Activated CD4-positive, alpha-beta T cell treated with anti-CD3 and anti-CD28 coated beads for 24 hours (primary cell): Measurements from ENCODE around the gene LAMA2.

Source experiments
- DNase-seq, 2 donors: peaks; one replicate each; pipeline ENCODE4 v3.0.0-alpha.2; 2020; ENCODE audit warnings: low read depth in 2 of 2

The LAMA2 gene

DNA sequence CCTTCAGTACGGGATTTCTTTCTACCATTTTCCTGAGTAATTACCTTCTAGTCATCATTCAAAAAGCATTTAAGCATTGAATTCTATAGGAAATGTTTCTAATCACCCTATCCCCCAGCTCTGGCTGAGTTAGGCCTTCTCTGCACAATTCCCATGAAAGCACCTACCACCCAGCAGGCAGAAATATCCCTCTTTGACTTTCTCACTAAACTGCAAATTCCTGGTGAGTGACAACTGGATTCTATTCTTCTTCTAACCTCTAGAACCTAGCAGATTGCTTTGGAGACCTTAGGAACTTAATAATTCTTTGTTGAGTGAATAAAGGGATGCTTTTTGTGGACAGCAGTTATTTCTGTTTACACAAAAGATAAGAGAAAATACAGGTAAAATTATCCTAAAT, 328.7 kb downstream of the LAMA2 start:
- DNase-seq = no peak

DNA sequence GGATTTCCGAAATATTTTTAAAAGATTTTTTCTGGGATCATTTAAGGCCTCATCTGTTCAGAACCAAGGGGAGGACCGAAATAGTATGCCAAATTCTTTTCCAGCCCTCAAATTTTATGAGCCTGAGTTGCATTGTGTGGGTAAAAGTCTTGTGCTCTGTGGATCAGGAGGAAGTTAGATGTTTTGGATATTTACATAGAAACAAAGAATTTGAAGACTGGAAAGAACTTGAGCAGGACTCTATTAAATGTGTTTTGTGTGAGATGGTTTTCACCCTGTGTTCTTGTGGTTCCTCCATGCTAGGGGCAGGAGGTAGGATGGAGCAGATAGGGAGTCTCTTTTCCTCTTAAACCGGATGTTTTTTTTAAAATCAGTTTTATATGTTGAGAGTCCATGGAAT, 329.1 kb downstream of the LAMA2 start:
- no peak for DNase-seq

DNA sequence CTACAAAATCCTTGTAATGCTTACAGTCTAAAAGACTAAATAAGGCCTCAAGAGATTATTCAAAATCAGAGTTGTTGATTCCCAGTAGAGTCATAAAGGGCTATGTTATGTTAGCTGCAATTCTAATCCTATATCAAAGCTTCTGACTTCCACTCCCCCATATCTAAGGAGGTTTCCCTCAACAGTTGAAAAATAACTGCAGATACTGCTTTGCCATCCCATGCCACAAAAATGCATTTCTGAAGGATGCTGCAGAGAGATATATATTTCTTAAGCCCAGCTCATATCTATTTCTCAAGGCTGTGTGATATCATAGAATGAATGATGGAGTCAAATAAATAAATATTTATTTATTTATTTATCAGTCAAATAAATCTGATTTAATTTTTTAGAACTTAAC, 332.3 kb downstream of the LAMA2 start:
- DNase-seq = no peak

DNA sequence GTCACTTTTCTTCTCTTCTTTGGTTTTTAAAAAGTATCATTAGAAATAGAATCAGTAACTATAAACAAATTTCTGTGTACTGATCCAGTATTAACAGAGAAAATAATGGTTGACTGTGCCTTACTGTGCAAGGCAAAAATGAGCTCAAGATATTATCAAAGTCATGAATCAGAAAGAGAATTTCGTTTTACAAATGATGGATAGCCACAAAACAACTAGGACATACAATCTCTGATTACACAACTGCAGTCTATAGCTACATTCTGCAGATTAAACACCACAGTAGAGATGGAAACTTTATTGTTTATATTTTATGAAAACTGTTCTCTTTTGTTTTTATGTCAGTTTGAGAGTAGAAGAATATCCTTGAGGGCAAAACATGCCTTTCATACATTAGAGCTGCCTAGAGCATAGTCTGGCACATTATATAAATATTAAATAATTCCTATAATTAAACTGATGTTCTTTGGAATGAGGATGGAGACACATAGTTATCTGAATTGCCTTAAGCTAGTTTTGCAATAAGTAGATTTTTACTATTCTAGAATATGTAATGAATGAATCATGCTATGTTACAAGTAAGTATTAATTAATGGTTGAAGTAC, 333.1 kb downstream of the LAMA2 start:
- DNase-seq = no peak

DNA sequence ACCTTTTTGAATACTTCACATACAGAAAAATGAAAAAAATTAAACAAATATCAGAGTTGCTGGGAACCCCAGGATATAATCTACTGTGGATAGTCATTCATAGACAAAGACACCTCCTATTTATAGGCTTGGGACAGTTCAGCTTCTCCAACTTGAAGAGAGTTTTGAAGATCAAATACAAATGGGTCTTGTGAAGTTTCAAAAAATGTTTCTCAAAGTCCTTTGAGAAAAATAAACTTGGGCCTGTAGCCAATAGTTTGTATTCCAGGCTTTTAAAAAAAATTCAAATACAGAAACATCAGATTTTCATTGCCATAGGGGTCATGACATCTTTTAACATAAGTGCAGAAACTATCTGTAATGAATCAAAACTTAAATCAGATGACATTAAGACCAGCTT, 334.8 kb downstream of the LAMA2 start:
- DNase-seq = no peak

DNA sequence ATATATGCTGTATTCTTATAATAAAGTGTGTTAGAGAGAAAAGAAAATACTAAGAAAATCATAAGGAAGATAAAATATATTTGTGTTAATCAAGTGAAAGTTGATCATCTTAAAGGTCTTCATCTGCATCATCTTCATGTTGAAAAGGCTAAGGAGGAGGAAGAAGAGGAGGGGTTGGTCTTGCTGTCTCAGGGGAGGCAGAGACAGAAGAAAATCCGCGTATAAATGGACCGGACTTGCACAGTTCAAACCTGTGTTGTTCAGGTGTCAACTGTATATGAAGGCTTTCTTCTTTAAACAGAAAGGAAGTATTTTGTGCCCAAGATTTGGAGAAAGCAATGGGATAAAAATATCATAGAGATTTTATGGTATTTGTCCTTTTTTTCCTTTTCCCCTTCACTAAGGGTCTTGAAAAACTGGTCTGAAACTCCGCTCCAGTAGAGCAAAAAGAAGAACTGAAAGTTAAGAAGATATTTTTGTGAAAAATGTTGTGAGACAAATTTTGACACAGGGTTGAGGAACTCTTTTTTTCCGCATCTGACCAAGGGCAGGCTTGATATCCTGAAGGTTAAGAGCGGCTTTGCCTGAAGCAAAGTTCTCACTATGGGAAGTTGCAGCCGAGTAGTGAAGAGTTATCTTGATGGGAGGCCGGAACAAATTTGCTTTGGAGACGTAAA, 350.7 kb downstream of the LAMA2 start:
- no peak for DNase-seq

DNA sequence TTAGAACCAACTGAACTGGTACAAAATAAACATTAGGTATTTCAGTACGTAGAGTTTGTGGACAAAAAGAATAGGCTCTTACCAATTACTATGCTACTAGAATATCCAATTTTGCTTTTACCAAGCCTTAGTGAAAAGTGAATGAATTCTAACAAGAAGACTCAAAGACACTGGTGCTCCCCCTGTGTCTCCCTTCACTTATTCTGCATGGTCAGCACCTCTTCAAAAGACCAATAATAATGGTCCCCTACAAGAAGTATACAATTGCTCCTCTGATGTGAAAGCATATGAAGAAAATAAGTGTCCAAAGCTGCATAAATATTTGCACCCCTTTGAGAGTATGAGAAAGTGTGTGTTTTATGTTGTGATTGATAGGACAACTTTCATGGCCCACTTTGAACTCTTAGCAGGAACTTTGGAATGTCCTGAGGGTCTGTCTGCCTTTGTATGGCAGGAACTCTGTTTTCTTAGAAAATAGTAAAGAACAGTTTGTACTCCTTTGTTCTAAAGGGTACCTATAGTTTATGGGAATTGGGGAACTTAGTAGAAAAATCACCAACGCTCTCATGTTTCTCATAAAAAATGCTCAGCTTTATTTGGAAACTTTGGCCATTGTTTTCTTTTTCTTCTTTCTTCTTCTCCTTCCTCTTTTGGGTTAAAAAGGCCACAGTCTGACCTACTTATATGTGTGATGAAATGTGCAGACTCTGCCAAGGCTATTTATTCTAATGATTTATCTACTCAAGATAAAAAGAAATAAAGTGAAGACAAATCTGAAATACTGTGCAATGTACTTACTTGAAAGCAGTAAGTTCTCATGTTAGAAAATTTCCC, 352.4 kb downstream of the LAMA2 start:
- no peak for DNase-seq

DNA sequence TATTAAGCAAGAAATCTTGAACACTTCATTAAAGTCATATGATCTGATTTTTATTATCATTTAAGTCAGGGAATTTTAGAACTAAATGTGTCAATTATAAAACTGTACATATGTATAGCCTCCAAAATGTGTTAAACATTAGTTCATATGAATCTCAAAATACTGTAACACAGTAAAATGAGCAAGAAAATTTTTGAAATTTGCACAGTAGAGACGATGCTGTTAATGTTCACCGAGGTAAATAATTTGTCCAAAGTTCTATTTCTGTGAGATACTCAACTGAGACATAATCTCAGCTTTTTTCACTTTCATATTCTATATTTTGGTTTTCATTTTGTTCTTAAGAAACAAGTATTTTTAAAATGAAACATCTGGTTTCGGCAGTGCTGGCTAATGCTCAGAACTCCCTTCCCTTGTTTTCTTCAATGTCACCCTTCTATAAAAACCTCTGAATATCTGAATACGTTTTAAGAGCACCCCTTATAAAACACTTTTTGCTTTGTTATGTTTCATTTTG, 353.1 kb downstream of the LAMA2 start:
- no peak for DNase-seq

DNA sequence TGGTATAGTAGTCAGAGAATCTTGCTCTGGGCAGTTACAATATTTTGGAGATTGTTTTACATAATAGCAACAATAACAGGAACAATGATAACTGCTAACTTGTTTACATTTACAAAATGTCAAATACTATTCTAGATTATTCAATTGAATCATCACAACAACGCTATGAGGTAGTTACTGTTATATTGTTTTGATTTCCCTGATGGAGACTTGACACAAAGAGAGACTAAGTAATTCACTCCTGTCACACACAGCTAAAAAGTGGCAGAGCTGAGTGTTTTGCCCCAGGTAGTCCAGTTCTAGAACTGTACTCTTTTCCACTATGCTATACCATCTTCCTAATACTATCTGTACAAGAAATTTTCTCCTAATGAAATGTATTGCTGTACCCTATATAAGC, 356.1 kb downstream of the LAMA2 start:
- no peak for DNase-seq

DNA sequence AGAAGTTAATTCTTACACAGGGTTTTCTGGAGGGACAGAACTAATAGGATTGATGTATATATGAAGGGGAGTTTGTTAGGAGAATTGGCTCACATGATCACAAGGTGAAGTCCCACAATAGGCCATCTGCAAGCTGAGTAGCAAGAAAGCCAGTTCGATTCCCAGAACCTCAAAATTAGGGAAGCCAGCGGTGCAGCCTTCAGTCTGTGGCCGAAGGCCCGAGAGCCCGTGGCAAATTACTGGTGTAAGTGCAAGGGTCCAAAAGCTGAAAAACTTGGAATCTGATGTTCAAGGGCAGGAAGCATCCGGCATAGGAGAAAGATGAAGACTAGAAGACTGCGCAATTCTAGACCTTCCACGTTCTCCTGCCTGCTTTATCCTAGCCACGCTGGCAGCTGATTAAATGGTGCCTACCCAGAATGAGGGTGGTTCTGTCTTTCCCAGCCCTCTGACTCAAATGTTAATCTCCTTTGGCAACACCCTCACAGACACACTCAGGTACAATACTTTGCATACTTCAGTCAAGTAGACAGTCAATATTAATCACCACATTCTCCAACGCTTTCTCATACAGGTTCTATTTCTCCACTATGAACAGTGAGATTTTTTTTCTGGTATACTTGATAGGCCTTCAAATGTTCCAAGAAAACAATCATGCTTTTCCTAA, 357.0 kb downstream of the LAMA2 start:
- no peak for DNase-seq

DNA sequence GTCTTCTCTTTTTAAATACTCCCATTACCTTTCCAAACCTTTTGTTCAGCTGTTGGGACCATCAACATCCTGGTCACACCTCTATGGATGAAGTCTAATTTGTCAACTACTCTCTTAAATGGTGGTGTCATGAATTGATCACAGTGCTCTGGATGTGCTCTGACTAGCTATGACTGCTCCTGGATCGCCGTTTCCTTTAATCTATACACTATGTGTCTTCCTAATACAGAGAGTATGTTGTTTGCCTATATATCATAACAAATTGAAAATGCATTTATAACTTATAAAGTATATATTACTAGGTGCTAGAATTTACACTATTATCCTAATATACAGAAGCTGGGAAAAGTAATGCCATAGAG, 357.5 kb downstream of the LAMA2 start:
- no peak for DNase-seq

DNA sequence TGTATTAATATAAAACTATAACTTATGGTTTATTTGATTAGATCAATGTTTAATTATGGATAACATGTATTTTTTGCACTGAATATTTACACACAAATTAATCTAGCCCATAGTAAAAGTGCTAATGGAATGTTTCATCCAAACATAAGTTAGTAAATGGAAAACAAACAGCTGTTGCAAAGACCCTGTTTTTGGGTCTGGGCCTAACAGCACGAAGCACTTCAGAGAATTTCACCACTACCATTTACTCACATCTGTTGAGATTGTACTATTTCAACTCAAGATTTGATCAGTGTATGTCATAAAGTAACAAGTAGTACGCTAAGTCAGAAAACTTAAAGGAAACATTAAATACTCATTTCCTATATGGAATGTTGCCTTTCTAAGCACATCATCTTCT, 359.6 kb downstream of the LAMA2 start:
- no peak for DNase-seq

DNA sequence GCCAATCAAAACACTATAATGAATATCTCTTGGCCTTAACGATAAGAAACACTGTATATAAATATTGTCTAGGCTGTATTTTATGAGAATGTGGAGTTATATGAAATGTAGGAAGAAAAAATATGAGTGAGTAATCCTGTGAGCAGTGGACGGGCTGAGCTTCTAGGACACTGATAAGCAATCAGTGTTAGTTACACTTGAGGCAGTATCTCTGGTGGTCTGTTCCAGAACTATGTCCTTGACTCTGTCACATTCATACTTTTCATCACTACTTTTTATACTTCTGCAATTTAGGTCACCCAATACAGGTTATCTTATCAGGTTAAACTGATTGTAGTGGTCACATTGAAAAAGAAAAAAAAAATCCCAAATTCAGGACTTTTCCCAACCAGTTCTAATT, 360.4 kb downstream of the LAMA2 start:
- DNase-seq = no peak

DNA sequence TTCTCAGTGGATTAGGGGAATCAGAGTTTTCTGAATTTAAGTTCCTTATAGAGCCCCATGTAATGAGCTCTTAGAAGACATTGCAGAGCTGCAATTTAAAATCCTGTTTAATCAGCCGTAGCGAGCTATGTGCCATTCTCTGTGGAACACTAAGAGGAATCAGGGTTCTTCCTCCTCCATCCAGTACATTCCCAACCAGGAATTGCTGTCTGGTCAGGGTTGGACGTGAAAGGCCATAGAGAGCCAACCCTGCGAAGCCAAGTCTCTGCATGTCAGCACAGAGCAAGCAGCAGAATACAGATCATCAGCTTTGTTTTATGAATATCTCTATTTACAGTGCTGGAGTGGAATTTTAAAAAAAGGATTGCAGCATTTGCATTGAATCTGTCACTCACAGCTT, 366.0 kb downstream of the LAMA2 start:
- DNase-seq = no peak

DNA sequence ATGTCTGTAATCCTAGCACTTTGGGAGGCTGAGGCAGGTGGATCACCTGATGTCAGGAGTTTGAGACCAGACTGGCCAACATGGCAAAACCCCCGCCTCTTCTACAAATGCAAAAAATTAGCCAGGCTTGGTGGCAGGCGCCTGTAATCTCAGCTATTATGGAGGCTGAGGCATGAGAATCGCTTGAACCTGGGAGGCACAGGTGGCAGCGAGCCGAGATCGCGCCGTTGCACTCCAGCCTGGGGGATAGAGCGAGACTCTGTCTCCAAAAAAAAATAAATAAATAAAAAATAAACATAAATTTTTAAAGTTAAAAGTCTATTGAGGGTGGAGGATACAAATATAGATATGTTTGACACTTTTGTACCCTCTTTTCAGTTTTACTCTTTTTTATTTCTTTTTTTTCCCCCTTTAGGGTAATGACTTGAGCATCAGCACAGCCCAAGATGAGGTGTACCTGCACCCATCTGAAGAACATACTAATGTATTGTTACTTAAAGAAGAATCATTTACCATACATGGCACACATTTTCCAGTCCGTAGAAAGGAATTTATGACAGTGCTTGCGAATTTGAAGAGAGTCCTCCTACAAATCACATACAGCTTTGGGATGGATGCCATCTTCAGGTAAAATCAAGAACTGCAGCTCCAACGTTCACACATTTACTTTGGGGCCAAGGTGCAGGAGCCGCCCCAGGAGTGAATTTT, 368.9 kb downstream of the LAMA2 start:
- DNase-seq = peak; percentile 21 to 49

DNA sequence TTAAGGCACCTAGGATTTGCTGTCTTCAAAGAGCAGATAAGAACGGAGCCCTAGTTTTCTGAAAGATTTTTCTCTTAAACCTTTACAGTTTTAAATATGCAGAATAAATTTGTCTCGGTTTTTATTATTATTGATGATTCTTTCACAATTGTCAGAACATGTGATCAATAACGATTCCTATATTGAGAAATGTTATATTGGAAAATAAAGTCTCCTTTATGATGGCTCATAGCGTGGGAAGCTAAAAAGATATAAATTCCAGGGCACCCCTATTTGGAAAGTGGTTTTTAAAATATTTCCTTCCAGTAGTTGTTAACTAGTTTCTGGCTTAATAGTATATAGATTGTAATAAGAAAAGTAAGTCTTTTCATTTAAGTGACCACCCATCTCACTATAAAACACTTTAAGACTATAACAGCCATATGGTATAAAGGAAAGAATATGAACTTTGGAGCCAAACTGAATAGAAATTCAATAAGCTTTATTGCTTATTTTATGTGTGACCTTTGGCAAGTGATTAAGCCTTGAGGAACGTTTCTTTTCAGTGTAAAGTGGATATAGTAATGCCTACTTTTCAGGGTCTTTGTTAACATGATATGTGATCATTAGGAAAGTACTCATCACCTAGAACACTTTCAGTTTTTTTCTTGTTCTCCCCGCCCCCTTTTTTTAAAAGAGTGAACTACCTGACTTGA, 369.6 kb downstream of the LAMA2 start:
- no peak for DNase-seq

DNA sequence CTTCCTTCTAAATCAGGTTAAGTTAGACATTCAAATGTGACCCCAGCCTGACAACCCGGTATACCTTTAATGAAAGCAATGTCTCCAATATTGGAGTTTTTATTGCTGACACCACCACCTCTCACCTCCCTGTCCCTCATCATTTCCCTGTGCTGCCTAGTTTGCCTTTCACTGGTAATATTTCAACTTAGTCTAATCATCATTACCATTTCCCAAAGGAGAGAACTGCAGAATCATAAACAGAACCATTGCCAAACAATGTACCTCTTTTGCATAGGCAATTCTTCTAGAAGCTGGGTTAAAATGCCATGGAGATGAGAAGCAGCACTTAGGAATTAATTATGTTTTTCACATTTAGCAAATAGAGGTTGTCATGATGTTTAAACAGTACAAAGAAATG, 370.3 kb downstream of the LAMA2 start:
- DNase-seq = no peak

DNA sequence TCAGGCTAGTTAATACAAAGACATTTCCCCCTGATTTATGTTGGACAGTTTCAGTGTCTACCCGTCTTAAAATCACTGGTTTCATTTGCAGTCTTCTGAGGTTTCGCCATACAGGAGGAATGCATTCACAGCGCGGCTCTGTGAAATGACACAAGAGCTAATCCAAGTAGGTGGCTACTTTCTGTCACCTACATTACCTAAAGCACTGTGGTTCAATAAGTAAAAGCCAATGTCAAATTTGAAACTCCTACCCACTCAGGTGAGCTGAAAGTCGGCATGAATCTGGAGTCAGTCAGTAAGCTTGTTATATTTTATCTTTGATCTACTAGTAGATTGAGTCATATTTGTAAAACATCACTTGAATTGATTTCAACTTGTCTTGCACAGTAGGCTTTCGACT, 370.8 kb downstream of the LAMA2 start:
- no peak for DNase-seq

DNA sequence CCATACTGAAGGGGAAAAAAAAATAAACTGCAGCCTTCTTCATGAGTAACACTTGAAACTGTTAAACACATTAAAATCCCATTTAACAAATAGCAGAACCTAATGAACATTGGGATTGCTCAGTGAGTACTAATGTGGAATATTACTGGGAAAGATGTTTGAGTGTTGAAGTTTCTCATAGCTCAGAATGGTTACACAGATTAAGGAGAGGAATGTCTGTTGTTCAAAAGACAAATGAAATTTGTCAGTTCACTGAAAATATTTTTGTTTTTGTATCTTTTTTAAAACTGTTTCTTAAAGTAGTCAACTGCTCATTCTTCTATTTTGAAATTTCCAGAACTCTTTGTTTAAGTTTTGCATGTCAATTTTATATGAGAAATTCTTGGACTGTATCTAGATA, 374.3 kb downstream of the LAMA2 start:
- no peak for DNase-seq

DNA sequence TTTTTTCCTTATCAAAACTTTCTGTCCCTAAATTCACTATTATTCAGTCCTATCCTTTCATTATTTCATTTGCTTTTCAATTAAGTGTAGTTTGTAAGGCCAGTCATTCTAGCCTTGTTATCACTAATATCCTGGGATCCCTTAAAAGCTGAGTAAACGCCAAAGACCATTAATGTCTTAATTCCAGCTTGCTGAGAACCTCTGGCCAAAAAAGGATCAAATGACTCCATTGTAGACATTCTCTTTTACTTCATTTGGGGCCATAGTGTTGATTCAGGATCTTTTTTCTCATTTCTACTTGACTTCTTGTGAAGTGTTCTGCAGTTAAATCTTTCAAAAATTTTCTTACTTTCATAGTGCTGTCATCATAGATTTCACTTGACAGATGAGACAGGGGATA, 379.7 kb downstream of the LAMA2 start:
- DNase-seq = no peak

DNA sequence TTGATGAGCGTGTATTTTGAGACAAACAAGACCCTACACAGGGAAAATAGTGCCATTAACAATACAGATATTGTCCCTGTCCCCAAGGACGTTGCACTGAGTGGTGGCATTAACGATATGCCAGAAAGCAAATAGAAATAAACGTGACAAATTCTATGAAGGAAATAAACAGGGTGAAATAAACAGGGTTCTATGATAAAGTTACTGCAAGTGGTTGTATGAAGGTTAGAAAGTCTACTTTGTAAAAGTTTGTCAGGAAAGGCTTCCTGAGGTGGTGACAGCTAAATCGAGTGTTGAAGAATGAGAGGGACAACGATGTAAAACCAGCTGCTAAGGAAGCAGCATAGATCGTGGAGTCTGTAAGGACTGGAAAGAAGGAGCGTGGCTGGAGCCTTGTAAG, 380.2 kb downstream of the LAMA2 start:
- DNase-seq = no peak
